HCT116 (cell line): Measurements from ENCODE around the gene SAMD15. TPM values are rescaled to one million over a fixed set of nuclear protein-coding genes. Genes with fewer than 3 reads are reported as not detected.
"Not testable (repeated sequence)": the region's sequence is repeated elsewhere in the genome, so short reads cannot be mapped to it uniquely, and the experiment has no call there.

Experiments used
- ATAC-seq: fragments of 200-7000 bp; cut with Tn5 transposase; 2 replicates; pipeline ENCODE4 v1.9.1; 2020; ENCODE audit warnings: mild to moderate bottlenecking, moderate library complexity
- BruUV-seq: library from RNA; stranded (reverse); fragments of 400-500 nt; replicated peaks from 2 replicates; lab custom pipeline; 2021; lab: Mats Ljungman, UMichigan
- CTCF ChIA-PET: fragments of 300-600 bp; sonication (Branson Sonifier 250); formaldehyde crosslinking; loops from one replicate; lab custom pipeline; 2021; ENCODE audit warnings: antibody characterized with exemption; lab: Charles Lee
- POLR2A ChIA-PET: fragments of 300-600, 350-600 bp; sonication (Branson Sonifier 250); formaldehyde crosslinking; loops from one replicate; lab custom pipeline; 2021; ENCODE audit warnings: antibody characterized with exemption; lab: Charles Lee
- RAD21 ChIA-PET, 2 experiments: fragments of 300-600 bp; sonication (Branson Sonifier 250); formaldehyde crosslinking; loops; one replicate each; lab custom pipeline; 2023; ENCODE audit warnings: low total read pairs in 2 of 2; ENCODE audit not compliant: uncharacterized antibody in 2 of 2, unreplicated experiment in 2 of 2, low non-redundant PET in 1 of 2; lab: Charles Lee
- DNase-seq: peaks from one replicate; pipeline ENCODE4 v3.0.0-alpha.2; 2010; ENCODE audit warnings: low read depth, low spot score
- H2AFZ ChIP-seq: fragments of 200-600 bp; shearing (Covaris generic), sonication (generic); 2 replicates; pipeline ENCODE4 v1.6.1; 2017; ENCODE audit warnings: low read depth, mixed run types, mixed read lengths, antibody characterized with exemption, low read length; ENCODE audit not compliant: poor library complexity, severe bottlenecking
- H3K27ac ChIP-seq: 2 replicates; pipeline ENCODE4 v1.5.1; 2012; ENCODE audit warnings: low read depth, low read length
- H3K27me3 ChIP-seq: fragments of 200-600 bp; sonication (generic); 2 replicates; pipeline ENCODE4 v1.6.1; 2016; ENCODE audit warnings: mixed run types, low read length, mixed read lengths; ENCODE audit not compliant: insufficient read depth
- H3K36me3 ChIP-seq, 2 experiments: fragments of 200-500 bp in 1 of 2; fragments of 200-600 bp in 1 of 2; sonication (Bioruptor generic) in 1 of 2; sonication (generic) in 1 of 2; 2 replicates each; pipeline versions ENCODE4 v1.5.1 to v1.6.1; 2014 to 2016; ENCODE audit warnings: low read length in 2 of 2, inconsistent platforms in 1 of 2, mixed read lengths in 1 of 2, mixed run types in 1 of 2; ENCODE audit not compliant: insufficient read depth in 2 of 2, control insufficient read depth in 1 of 2
- H3K4me1 ChIP-seq, 2 experiments: fragments of 200-600 bp in 1 of 2; sonication (generic) in 1 of 2; 2 replicates each; pipeline versions ENCODE4 v1.5.1 to v1.6.1; 2012 to 2017; ENCODE audit warnings: low read length in 2 of 2, inconsistent platforms in 1 of 2, mild to moderate bottlenecking in 1 of 2, mixed read lengths in 1 of 2, mixed run types in 1 of 2, moderate library complexity in 1 of 2; ENCODE audit not compliant: insufficient read depth in 2 of 2, control insufficient read depth in 1 of 2
- H3K4me2 ChIP-seq: fragments of 200-600 bp; sonication (generic); 2 replicates; pipeline ENCODE4 v1.6.1; 2017; ENCODE audit warnings: mixed run types, low read length, mixed read lengths
- H3K4me3 ChIP-seq, 2 experiments: fragments of 200-600 bp in 1 of 2; sonication (generic) in 1 of 2; replicated peaks in 1 of 2; 2 replicates each; pipeline ENCODE4 v1.5.1; 2011 to 2016; ENCODE audit warnings: low read length in 2 of 2, control low read depth in 1 of 2, low read depth in 1 of 2, mild to moderate bottlenecking in 1 of 2, mixed read lengths in 1 of 2, mixed run types in 1 of 2
- H3K79me2 ChIP-seq: fragments of 200-600 bp; sonication (generic); 2 replicates; pipeline ENCODE4 v1.6.1; 2017; ENCODE audit warnings: mild to moderate bottlenecking, mixed run types, low read length, moderate library complexity, mixed read lengths; ENCODE audit not compliant: insufficient read depth
- H3K9ac ChIP-seq: fragments of 200-600 bp; sonication (generic); 2 replicates; pipeline ENCODE4 v1.6.1; 2016; ENCODE audit warnings: low read length, mixed read lengths
- H3K9me2 ChIP-seq: fragments of 200-600 bp; sonication (generic), shearing (Covaris generic); 2 replicates; pipeline ENCODE4 v1.6.1; 2017; ENCODE audit warnings: mixed run types, mild to moderate bottlenecking, moderate library complexity; ENCODE audit not compliant: insufficient read depth
- H3K9me3 ChIP-seq, 2 experiments: fragments of 200-500 bp in 1 of 2; fragments of 200-600 bp in 1 of 2; sonication (Bioruptor generic) in 1 of 2; sonication (generic) in 1 of 2; 2 replicates each; pipeline ENCODE4 v1.6.1; 2014 to 2017; ENCODE audit warnings: low read length in 2 of 2, mixed read lengths in 2 of 2, inconsistent platforms in 1 of 2, low read depth in 1 of 2, mild to moderate bottlenecking in 1 of 2, mixed run types in 1 of 2, moderate library complexity in 1 of 2; ENCODE audit not compliant: control insufficient read depth in 1 of 2, insufficient read depth in 1 of 2
- H4K20me1 ChIP-seq: fragments of 200-600 bp; sonication (generic), shearing (Covaris generic); 2 replicates; pipeline ENCODE4 v1.6.1; 2017; ENCODE audit warnings: mixed run types, mild to moderate bottlenecking, moderate library complexity; ENCODE audit not compliant: insufficient read depth
- CBX3 ChIP-seq: IDR thresholded peaks from 2 replicates; pipeline ENCODE4 v1.6.1; 2012; ENCODE audit warnings: low read depth
- CEBPB ChIP-seq: IDR thresholded peaks from 2 replicates; pipeline ENCODE4 v1.6.1; 2012; ENCODE audit warnings: low read depth
- CTCF ChIP-seq, 3 experiments: fragments of 200-600 bp in 1 of 3; sonication (generic) in 1 of 3; IDR thresholded peaks in 2 of 3; conservative IDR thresholded peaks in 1 of 3; 2 replicates each; pipeline ENCODE4 v1.5.1; 2012 to 2017; ENCODE audit warnings: low read depth in 2 of 3, low read length in 2 of 3, antibody characterized with exemption in 1 of 3, borderline replicate concordance in 1 of 3, control low read depth in 1 of 3, mild to moderate bottlenecking in 1 of 3, mixed read lengths in 1 of 3, mixed run types in 1 of 3, moderate library complexity in 1 of 3; ENCODE audit not compliant: insufficient read depth in 1 of 3
- EZH2phosphoT487 ChIP-seq: fragments of 200-600 bp; IDR thresholded peaks from 2 replicates; pipeline ENCODE4 v1.6.1; 2018; ENCODE audit warnings: antibody characterized with exemption, borderline replicate concordance
- JUND ChIP-seq: IDR thresholded peaks from 2 replicates; pipeline ENCODE4 v1.6.1; 2012
- POLR2A ChIP-seq: IDR thresholded peaks from 2 replicates; pipeline ENCODE4 v1.7.0; 2011; ENCODE audit warnings: borderline replicate concordance; ENCODE audit not compliant: insufficient read depth, insufficient read length; ENCODE audit errors: extremely low read depth
- POLR2AphosphoS5 ChIP-seq: IDR thresholded peaks from 2 replicates; pipeline ENCODE4 v1.6.1; 2011; ENCODE audit warnings: mild to moderate bottlenecking, low read depth, low read length, moderate library complexity
- RAD21 ChIP-seq: IDR thresholded peaks from 2 replicates; pipeline ENCODE4 v1.6.1; 2012; ENCODE audit warnings: low read depth, mild to moderate bottlenecking
- SP1 ChIP-seq: IDR thresholded peaks from 2 replicates; pipeline ENCODE4 v1.6.1; 2012; ENCODE audit warnings: low read depth
- ZNF274 ChIP-seq: fragments of 200-500 bp; sonication (Bioruptor generic); IDR thresholded peaks from 2 replicates; pipeline ENCODE4 v1.6.1; 2014; ENCODE audit warnings: mild to moderate bottlenecking, low read depth, low read length, inconsistent platforms
- intact Hi-C: fragments of 100-400 bp; cut with micrococcal nuclease; formaldehyde crosslinking; loops from 2 replicates; pipeline ENCODE4 v1.10.0; 2022
- total RNA-seq: library from RNA; stranded (reverse); gene quantifications from one replicate; pipeline ENCODE4 v1.2.1, GENCODE V29; 2021; ENCODE audit not compliant: unreplicated experiment
- TF ChIP-seq, protein P1 (sequence below): IDR thresholded peaks from 2 replicates; pipeline ENCODE4 v1.6.1; 2012; ENCODE audit warnings: low read depth
- TF ChIP-seq, protein P2 (sequence below): IDR thresholded peaks from 2 replicates; pipeline ENCODE4 v1.6.1; 2012

Gene SAMD15
- total RNA-seq, 1 experiment from 2014 or later = 1.9 TPM

GRCh38 chr14:77409131-77409533 lies 32.0 kb downstream of the SAMD15 start:
- Histone ChIP-seq H4K20me1 (no peaks in the 10 kb centered on the region), H3K27me3 (no peaks in the 10 kb centered on the region), H3K4me1 (no peaks in the 10 kb centered on the region), H2AFZ (no peak overlapping the region), H3K79me2 (no peaks in the 10 kb centered on the region), H3K36me3 (no peaks in the 10 kb centered on the region), H3K9me2 (no peaks in the 10 kb centered on the region), H3K9ac (no peak overlapping the region), H3K4me2 (no peak overlapping the region), H3K9me3 (no peaks in the 10 kb centered on the region), H3K27ac (no peak overlapping the region), H3K4me3 (no peak overlapping the region)
- CTCF ChIA-PET = interaction anchor here (1.3 kb wide), 1 partner anchor 256 kb away, joined by 5 read pairs; no protein-coding TSS in a partner anchor
- no peak for TF ChIP-seq SP1
- TF ChIP-seq POLR2A = no peak
- no peak for TF ChIP-seq POLR2AphosphoS5
- TF ChIP-seq ZNF274 = no peak
- TF ChIP-seq EZH2phosphoT487 = no peak
- TF ChIP-seq, protein P1, sequence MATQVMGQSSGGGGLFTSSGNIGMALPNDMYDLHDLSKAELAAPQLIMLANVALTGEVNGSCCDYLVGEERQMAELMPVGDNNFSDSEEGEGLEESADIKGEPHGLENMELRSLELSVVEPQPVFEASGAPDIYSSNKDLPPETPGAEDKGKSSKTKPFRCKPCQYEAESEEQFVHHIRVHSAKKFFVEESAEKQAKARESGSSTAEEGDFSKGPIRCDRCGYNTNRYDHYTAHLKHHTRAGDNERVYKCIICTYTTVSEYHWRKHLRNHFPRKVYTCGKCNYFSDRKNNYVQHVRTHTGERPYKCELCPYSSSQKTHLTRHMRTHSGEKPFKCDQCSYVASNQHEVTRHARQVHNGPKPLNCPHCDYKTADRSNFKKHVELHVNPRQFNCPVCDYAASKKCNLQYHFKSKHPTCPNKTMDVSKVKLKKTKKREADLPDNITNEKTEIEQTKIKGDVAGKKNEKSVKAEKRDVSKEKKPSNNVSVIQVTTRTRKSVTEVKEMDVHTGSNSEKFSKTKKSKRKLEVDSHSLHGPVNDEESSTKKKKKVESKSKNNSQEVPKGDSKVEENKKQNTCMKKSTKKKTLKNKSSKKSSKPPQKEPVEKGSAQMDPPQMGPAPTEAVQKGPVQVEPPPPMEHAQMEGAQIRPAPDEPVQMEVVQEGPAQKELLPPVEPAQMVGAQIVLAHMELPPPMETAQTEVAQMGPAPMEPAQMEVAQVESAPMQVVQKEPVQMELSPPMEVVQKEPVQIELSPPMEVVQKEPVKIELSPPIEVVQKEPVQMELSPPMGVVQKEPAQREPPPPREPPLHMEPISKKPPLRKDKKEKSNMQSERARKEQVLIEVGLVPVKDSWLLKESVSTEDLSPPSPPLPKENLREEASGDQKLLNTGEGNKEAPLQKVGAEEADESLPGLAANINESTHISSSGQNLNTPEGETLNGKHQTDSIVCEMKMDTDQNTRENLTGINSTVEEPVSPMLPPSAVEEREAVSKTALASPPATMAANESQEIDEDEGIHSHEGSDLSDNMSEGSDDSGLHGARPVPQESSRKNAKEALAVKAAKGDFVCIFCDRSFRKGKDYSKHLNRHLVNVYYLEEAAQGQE = no peak
- peak; percentile 34; the same call in 1 of the 2 replicates for TF ChIP-seq CBX3
- TF ChIP-seq, protein P2, sequence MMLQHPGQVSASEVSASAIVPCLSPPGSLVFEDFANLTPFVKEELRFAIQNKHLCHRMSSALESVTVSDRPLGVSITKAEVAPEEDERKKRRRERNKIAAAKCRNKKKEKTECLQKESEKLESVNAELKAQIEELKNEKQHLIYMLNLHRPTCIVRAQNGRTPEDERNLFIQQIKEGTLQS = no peak
- no peak for TF ChIP-seq CEBPB
- peak; percentile 28; the same call in 1 of the 2 replicates for TF ChIP-seq RAD21
- TF ChIP-seq JUND = no peak
- peak in 2 of 3 experiments; percentile 22 to 35; a peak in 2 of 6 replicates for TF ChIP-seq CTCF (IDR thresholded peaks at IDR 0.05 in 2 of 3, conservative IDR thresholded peaks at IDR 0.05 in 1 of 3; ENCODE audit: borderline replicate concordance in 1 of 3, insufficient read depth in 1 of 3, low read depth in 2 of 3, low read length in 2 of 3)
- BruUV-seq = no TSS peak
- peak; percentile 85 for ATAC-seq
- intact Hi-C loops = no loop called here
- POLR2A ChIA-PET = no interaction called here
- RAD21 ChIA-PET = no interaction called here
- peak; percentile 21 for DNase-seq

GRCh38 chr14:77415403-77416030 lies 38.3 kb downstream of the SAMD15 start:
- H3K36me3 ChIP-seq, ATAC-seq, H3K27me3 ChIP-seq, H2AFZ ChIP-seq, POLR2A ChIA-PET, H3K4me2 ChIP-seq, H3K4me1 ChIP-seq, H3K4me3 ChIP-seq, H3K9me3 ChIP-seq, DNase-seq, BruUV-seq, H3K79me2 ChIP-seq, intact Hi-C loops, CTCF ChIA-PET, H3K9me2 ChIP-seq, RAD21 ChIA-PET, H3K27ac ChIP-seq, H3K9ac ChIP-seq, H4K20me1 ChIP-seq: not testable (repeated sequence)
